B cell (primary cell): ENCODE measurements around the gene CAMK2D. TPM values are rescaled to one million over a fixed set of nuclear protein-coding genes. Genes with fewer than 3 reads are reported as not detected.

ENCODE experiments used
- ATAC-seq: fragments of 200-7000 bp; cut with Tn5 transposase; one replicate; pipeline ENCODE4 v1.10.0; 2021; ENCODE audit warnings: low read depth, mild to moderate bottlenecking, moderate number of reproducible peaks, moderate library complexity
- CTCF ChIA-PET: fragments of 350-600 bp; sonication (Branson Sonifier 250); formaldehyde crosslinking; loops from one replicate; lab custom pipeline; 2021; ENCODE audit warnings: antibody characterized with exemption, inconsistent platforms; lab: Charles Lee
- POLR2A ChIA-PET: fragments of 350-600 bp; sonication (Branson Sonifier 250); formaldehyde crosslinking; loops from one replicate; lab custom pipeline; 2021; ENCODE audit warnings: antibody characterized with exemption; lab: Charles Lee
- DNase-seq: peaks from one replicate; pipeline ENCODE4 v3.0.0; 2013
- H2AFZ ChIP-seq: 2 replicates; pipeline ENCODE4 v1.6.1; 2012; ENCODE audit warnings: mild to moderate bottlenecking, low read depth, low read length; ENCODE audit not compliant: insufficient read depth, poor library complexity, severe bottlenecking
- H3K27ac ChIP-seq, 2 donors: 1 replicate in 1 of 2; 2 replicates in 1 of 2; pipeline ENCODE4 v1.5.1; 2012 to 2013; ENCODE audit warnings: low read length in 2 of 2, mild to moderate bottlenecking in 2 of 2, moderate library complexity in 1 of 2
- H3K27me3 ChIP-seq, 4 experiments: fragments of 200-600 bp in 1 of 4; sonication (generic) in 1 of 4; replicated peaks in 1 of 4; 1 replicate in 2 of 4; 2 replicates in 2 of 4; pipeline versions ENCODE4 v1.6.1 to v1.7.0; 2013 to 2016; ENCODE audit warnings: low read length in 3 of 4, mild to moderate bottlenecking in 2 of 4, mixed read lengths in 1 of 4, moderate library complexity in 1 of 4; ENCODE audit not compliant: insufficient read depth in 4 of 4, control insufficient read depth in 3 of 4; ENCODE audit errors: control extremely low read depth in 1 of 4
- H3K36me3 ChIP-seq, 2 experiments: replicated peaks in 1 of 2; 1 replicate in 1 of 2; 2 replicates in 1 of 2; pipeline versions ENCODE4 v1.6.1 to v1.7.1; 2013; ENCODE audit warnings: low read length in 1 of 2; ENCODE audit not compliant: insufficient read depth in 2 of 2, control insufficient read depth in 1 of 2; ENCODE audit errors: control extremely low read depth in 1 of 2, extremely low read depth in 1 of 2
- H3K4me1 ChIP-seq, 2 donors: fragments of 200-600 bp in 1 of 2; sonication (generic) in 1 of 2; 1 replicate in 1 of 2; 2 replicates in 1 of 2; pipeline versions ENCODE4 v1.5.1 to v1.6.1; 2013 to 2017; ENCODE audit warnings: low read length in 2 of 2; ENCODE audit not compliant: control insufficient read depth in 2 of 2, insufficient read depth in 2 of 2
- H3K4me2 ChIP-seq: replicated peaks from 2 replicates; pipeline ENCODE3; 2012; ENCODE audit warnings: mild to moderate bottlenecking, low read depth, low read length; ENCODE audit not compliant: poor library complexity, severe bottlenecking
- H3K4me3 ChIP-seq, 5 experiments: fragments of 200-600 bp in 1 of 5; sonication (generic) in 1 of 5; 1 replicate in 3 of 5; 2 replicates in 2 of 5; pipeline versions ENCODE4 v1.5.1 to v1.7.0; 2011 to 2016; ENCODE audit warnings: low read length in 4 of 5, mild to moderate bottlenecking in 4 of 5, low read depth in 2 of 5, control low read depth in 1 of 5, moderate library complexity in 1 of 5; ENCODE audit not compliant: insufficient read depth in 1 of 5; ENCODE audit errors: control extremely low read depth in 1 of 5, extremely low read depth in 1 of 5
- H3K79me2 ChIP-seq: fragments of 200-600 bp; sonication (generic); one replicate; pipeline ENCODE4 v1.6.0; 2016; ENCODE audit warnings: low read length; ENCODE audit not compliant: control insufficient read depth, insufficient read depth
- H3K9ac ChIP-seq: fragments of 200-600 bp; sonication (generic); 2 replicates; pipeline ENCODE4 v1.6.1; 2017; ENCODE audit warnings: mild to moderate bottlenecking, low read length, moderate library complexity
- H3K9me3 ChIP-seq, 3 donors: one replicate each; pipeline versions ENCODE4 v1.6.1 to v1.7.1; 2013; ENCODE audit warnings: low read length in 2 of 3; ENCODE audit not compliant: control insufficient read depth in 2 of 3, insufficient read depth in 1 of 3; ENCODE audit errors: control extremely low read depth in 1 of 3
- H4K20me1 ChIP-seq: 2 replicates; pipeline ENCODE4 v1.6.0; 2012; ENCODE audit warnings: mild to moderate bottlenecking, low read length; ENCODE audit not compliant: insufficient read depth, control insufficient read depth, poor library complexity, severe bottlenecking
- H3K27ac Mint-ChIP-seq: one replicate; pipeline ENCODE4 v1.8.0; 2021; ENCODE audit warnings: mixed read lengths
- H3K27me3 Mint-ChIP-seq: one replicate; pipeline ENCODE4 v1.8.0; 2021; ENCODE audit warnings: mixed read lengths
- H3K4me1 Mint-ChIP-seq: one replicate; pipeline ENCODE4 v1.8.0; 2021; ENCODE audit warnings: mixed read lengths
- H3K4me3 Mint-ChIP-seq: one replicate; pipeline ENCODE4 v1.8.0; 2021; ENCODE audit warnings: mixed read lengths
- H3K9me3 Mint-ChIP-seq: one replicate; pipeline ENCODE4 v1.8.0; 2022; ENCODE audit warnings: mixed read lengths; ENCODE audit not compliant: insufficient read depth
- EZH2 ChIP-seq: IDR thresholded peaks from 2 replicates; pipeline ENCODE4 v1.6.1; 2012; ENCODE audit warnings: borderline replicate concordance, low read depth, mild to moderate bottlenecking, moderate library complexity, low read length; ENCODE audit not compliant: insufficient read depth, poor library complexity, severe bottlenecking
- WGBS: methylation state at CpG from one replicate; pipeline ENCODE4 v1.1.5; 2013; ENCODE audit warnings: missing lambda C conversion rate; ENCODE audit not compliant: insufficient coverage; 5-methylcytosine and 5-hydroxymethylcytosine counted together
- intact Hi-C: fragments of 100-400 bp; cut with micrococcal nuclease; formaldehyde crosslinking; loops from one replicate; pipeline ENCODE4 v1.10.0; 2022
- polyA plus RNA-seq: library from polyadenylated mRNA; depleted of rRNA; stranded (reverse); fragments of >200 nt; gene quantifications from 2 replicates; pipeline ENCODE4 v1.2.3, GENCODE V29; 2012
- total RNA-seq, 2 donors: library from RNA; stranded (reverse); fragments of 120-200 nt in 1 of 2; gene quantifications; 1 replicate in 1 of 2; 2 replicates in 1 of 2; pipeline versions ENCODE4 v1.2.3 to v1.2.4, GENCODE V29; 2013 to 2022
- TF ChIP-seq, protein P1 (sequence below): fragments of 200-600 bp; IDR thresholded peaks from one replicate; pipeline ENCODE4 v1.8.0; 2022; ENCODE audit warnings: antibody characterized with exemption, mild to moderate bottlenecking

The CAMK2D gene
- total and polyA plus RNA-seq, 2 donors (not counting 1 experiment from before 2014, with no cell fraction given), result 26.3 to 57.0 TPM

DNA sequence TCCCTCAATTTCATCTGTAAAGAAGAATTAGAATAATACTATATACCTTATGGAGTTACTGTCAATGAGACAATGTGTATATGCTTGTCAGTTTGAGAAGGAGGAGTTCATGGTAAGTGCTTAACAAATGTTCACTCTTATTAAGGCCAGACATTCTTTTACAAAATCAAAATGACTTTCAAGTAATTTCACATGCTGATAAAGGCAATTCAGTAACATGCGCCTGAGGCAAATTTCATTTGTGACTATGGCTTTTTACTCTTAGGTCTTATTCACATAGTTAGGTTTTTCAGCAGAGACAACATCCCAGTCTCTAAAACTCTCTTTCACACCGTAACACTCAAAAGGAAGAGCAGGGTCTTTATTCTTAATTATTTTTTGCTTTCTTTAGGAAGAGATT lies 174.4 kb downstream of the CAMK2D start:
- Mint-ChIP-seq H3K27ac (no peak overlapping the region), H3K9me3 (no peaks in the 10 kb centered on the region), H3K4me1 (peaks cover 55% of the 10 kb centered on the region), H3K4me3 (no peak overlapping the region), H3K27me3 (no peaks in the 10 kb centered on the region)
- no peak overlapping the region for H3K27ac ChIP-seq
- TF ChIP-seq, protein P1, sequence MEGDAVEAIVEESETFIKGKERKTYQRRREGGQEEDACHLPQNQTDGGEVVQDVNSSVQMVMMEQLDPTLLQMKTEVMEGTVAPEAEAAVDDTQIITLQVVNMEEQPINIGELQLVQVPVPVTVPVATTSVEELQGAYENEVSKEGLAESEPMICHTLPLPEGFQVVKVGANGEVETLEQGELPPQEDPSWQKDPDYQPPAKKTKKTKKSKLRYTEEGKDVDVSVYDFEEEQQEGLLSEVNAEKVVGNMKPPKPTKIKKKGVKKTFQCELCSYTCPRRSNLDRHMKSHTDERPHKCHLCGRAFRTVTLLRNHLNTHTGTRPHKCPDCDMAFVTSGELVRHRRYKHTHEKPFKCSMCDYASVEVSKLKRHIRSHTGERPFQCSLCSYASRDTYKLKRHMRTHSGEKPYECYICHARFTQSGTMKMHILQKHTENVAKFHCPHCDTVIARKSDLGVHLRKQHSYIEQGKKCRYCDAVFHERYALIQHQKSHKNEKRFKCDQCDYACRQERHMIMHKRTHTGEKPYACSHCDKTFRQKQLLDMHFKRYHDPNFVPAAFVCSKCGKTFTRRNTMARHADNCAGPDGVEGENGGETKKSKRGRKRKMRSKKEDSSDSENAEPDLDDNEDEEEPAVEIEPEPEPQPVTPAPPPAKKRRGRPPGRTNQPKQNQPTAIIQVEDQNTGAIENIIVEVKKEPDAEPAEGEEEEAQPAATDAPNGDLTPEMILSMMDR, result no peak
- TF ChIP-seq EZH2, result no peak
- CTCF ChIA-PET, result no interaction called here
- no peak overlapping the region for H3K9ac ChIP-seq
- no peak for ATAC-seq
- H3K79me2 ChIP-seq, result peaks cover 64% of the 10 kb centered on the region
- no peak overlapping the region for H2AFZ ChIP-seq
- peaks cover 0 to 1% of the 10 kb centered on the region in 2 experiments for H3K36me3 ChIP-seq
- H3K9me3 ChIP-seq, result no peaks in the 10 kb centered on the region
- POLR2A ChIA-PET, result no interaction called here
- intact Hi-C loops, result no loop called here
- H3K4me2 ChIP-seq, result no peak overlapping the region
- DNase-seq, result no peak
- H3K27me3 ChIP-seq, result no peaks in the 10 kb centered on the region
- peaks cover 30 to 35% of the 10 kb centered on the region in 2 donors for H3K4me1 ChIP-seq
- WGBS, result 100% methylated on average over 1 of the region's 2 CpGs
- no peaks in the 10 kb centered on the region for H4K20me1 ChIP-seq
- H3K4me3 ChIP-seq, result no peak overlapping the region

DNA sequence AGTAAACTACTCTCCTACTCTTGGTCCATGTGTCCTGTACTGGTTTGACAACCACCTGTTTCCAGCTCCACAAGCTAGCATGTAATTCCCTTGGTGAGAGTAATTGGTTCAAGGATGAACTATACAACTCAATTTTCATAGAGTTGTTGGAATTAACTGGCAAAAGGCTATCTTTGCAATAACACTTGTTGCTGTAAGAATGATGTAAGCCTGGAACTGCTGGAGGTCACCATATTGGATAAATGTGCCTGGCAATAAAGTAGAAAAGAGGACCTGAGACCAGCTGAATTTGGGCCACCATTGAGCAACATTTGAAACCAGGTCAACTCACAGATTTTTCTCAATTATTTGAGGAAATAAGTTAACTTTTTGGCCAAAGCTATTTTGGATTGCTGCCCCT lies 175.5 kb downstream of the CAMK2D start:
- no peak overlapping the region for H3K4me3 Mint-ChIP-seq
- no peaks in the 10 kb centered on the region for H3K27me3 Mint-ChIP-seq
- no peak overlapping the region for H3K9ac ChIP-seq
- POLR2A ChIA-PET, result no interaction called here
- CTCF ChIA-PET, result interaction anchor here (1.2 kb wide), 2 partner anchors 11 to 38 kb away, joined by 3 to 8 read pairs; no protein-coding TSS in a partner anchor
- no peaks in the 10 kb centered on the region for H3K27me3 ChIP-seq
- no peak for ATAC-seq
- no peaks in the 10 kb centered on the region for H4K20me1 ChIP-seq
- H3K4me2 ChIP-seq, result no peak overlapping the region
- peak overlapping the region; percentile 33 for H3K27ac Mint-ChIP-seq
- no peaks in the 10 kb centered on the region for H3K9me3 ChIP-seq
- peaks cover 21 to 25% of the 10 kb centered on the region in 2 donors for H3K4me1 ChIP-seq
- no peak overlapping the region for H2AFZ ChIP-seq
- no peak overlapping the region for H3K4me3 ChIP-seq
- peaks cover 52% of the 10 kb centered on the region for H3K4me1 Mint-ChIP-seq
- no peak for TF ChIP-seq EZH2
- TF ChIP-seq, protein P1, result no peak
- no peak for DNase-seq
- no peaks in the 10 kb centered on the region for H3K9me3 Mint-ChIP-seq
- intact Hi-C loops, result no loop called here
- H3K79me2 ChIP-seq, result peaks cover 63% of the 10 kb centered on the region
- no peak overlapping the region for H3K27ac ChIP-seq
- H3K36me3 ChIP-seq, result peaks cover 0 to 1% of the 10 kb centered on the region in 2 experiments
